Activated CD8-positive, alpha-beta memory T cell treated with anti-CD3 and anti-CD28 coated beads for 1 hour (primary cell): Measurements from ENCODE around the gene NUP133.
"Not testable (repeated sequence)": the region's sequence is repeated elsewhere in the genome, so short reads cannot be mapped to it uniquely, and the experiment has no call there.

ENCODE experiments used
- DNase-seq, 2 donors: peaks; one replicate each; pipeline ENCODE4 v3.0.0-alpha.2; 2020; ENCODE audit warnings: low read depth in 1 of 2; ENCODE audit errors: extremely low read depth in 1 of 2

NUP133 gene

GRCh38 chr1:229511201-229511600, 3.1 kb upstream of the NUP133 start:
- not testable (repeated sequence) for DNase-seq

- DNase-seq = no peak
Measured at GRCh38 chr1:229509576-229509975, 1.4 kb upstream of the NUP133 start.

- no peak for DNase-seq
Measured at GRCh38 chr1:229508823-229509337, 739 bp upstream of the NUP133 start.

- no peak for DNase-seq
Measured at GRCh38 chr1:229507502-229507901, 639 bp downstream of the NUP133 start.

- no peak for DNase-seq
Measured at GRCh38 chr1:229506633-229507032, 1.5 kb downstream of the NUP133 start.

- no peak for DNase-seq
Measured at GRCh38 chr1:229495782-229496181, 12.4 kb downstream of the NUP133 start.

GRCh38 chr1:229487181-229487580, 21.0 kb downstream of the NUP133 start:
- no peak for DNase-seq

- no peak for DNase-seq
Measured at GRCh38 chr1:229485318-229485717, 22.8 kb downstream of the NUP133 start.

- no peak for DNase-seq
Measured at GRCh38 chr1:229482511-229482910, 25.6 kb downstream of the NUP133 start.

- no peak for DNase-seq
Measured at GRCh38 chr1:229480495-229480894, 27.6 kb downstream of the NUP133 start.

GRCh38 chr1:229479660-229480399, 28.3 kb downstream of the NUP133 start:
- no peak for DNase-seq

GRCh38 chr1:229478852-229479251, 29.3 kb downstream of the NUP133 start:
- no peak for DNase-seq

- not testable (repeated sequence) for DNase-seq
Measured at GRCh38 chr1:229475859-229476258, 32.3 kb downstream of the NUP133 start.

- no peak for DNase-seq
Measured at GRCh38 chr1:229474509-229474908, 33.6 kb downstream of the NUP133 start.

- no peak for DNase-seq
Measured at GRCh38 chr1:229471175-229471574, 37.0 kb downstream of the NUP133 start.

GRCh38 chr1:229470406-229471043, 37.6 kb downstream of the NUP133 start:
- DNase-seq = no peak

- no peak for DNase-seq
Measured at GRCh38 chr1:229466887-229467286, 41.3 kb downstream of the NUP133 start.

- DNase-seq = no peak
Measured at GRCh38 chr1:229464672-229465071, 43.5 kb downstream of the NUP133 start.

GRCh38 chr1:229461032-229461668, 47.0 kb downstream of the NUP133 start:
- DNase-seq = no peak

GRCh38 chr1:229459815-229460214, 48.3 kb downstream of the NUP133 start:
- no peak for DNase-seq

- DNase-seq = no peak
Measured at GRCh38 chr1:229457436-229457835, 50.7 kb downstream of the NUP133 start.

GRCh38 chr1:229456016-229456415, 52.1 kb downstream of the NUP133 start:
- no peak for DNase-seq
